ENCODE data around the gene INAFM2.

INAFM2 gene

GRCh38 chr15:40345225-40345866 lies 21.9 kb downstream of the INAFM2 start:
- no peak overlapping the region for H3K4me3 ChIP-seq (ENCODE audit: low read depth, low read length)
- TF ChIP-seq, protein P1, sequence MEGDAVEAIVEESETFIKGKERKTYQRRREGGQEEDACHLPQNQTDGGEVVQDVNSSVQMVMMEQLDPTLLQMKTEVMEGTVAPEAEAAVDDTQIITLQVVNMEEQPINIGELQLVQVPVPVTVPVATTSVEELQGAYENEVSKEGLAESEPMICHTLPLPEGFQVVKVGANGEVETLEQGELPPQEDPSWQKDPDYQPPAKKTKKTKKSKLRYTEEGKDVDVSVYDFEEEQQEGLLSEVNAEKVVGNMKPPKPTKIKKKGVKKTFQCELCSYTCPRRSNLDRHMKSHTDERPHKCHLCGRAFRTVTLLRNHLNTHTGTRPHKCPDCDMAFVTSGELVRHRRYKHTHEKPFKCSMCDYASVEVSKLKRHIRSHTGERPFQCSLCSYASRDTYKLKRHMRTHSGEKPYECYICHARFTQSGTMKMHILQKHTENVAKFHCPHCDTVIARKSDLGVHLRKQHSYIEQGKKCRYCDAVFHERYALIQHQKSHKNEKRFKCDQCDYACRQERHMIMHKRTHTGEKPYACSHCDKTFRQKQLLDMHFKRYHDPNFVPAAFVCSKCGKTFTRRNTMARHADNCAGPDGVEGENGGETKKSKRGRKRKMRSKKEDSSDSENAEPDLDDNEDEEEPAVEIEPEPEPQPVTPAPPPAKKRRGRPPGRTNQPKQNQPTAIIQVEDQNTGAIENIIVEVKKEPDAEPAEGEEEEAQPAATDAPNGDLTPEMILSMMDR (IDR thresholded peaks at IDR 0.05; ENCODE audit: low read depth, low read length), result no peak

DNA sequence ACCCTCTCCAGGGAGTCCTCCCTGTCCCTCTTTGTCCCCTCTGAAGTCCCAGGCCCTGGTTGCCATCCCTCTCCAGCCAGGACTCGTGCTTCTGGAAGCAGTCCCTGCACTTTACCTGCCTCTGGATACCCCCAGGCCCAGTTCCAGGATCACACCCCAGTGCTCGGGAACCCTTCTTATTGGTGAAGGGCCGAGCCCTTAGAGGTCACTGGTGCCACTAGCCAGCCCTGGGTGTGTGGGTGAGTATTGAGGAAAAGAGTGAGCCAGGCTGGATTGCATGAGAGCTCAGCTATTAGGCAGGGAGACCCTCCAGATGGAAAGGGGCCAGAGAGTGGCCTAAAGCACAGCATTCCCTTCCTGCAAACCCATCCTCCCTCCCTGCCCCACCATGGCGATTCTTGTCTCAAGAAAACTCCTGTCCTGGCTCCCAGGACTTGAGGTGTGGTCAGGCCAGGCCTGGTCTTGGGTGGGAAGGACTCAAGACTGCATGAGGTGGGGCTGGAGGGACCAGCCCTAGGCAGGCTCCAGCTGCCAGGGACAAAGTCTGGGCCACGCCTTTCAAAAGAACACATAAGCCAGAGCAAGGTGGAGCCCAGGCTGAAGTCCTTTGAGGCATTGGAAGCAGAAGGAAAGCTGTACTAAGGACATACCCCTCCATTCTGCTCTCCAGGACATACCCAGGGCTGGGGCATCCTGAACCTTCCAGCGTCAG lies 22.5 kb downstream of the INAFM2 start:
- TF ChIP-seq, protein P1 (IDR thresholded peaks at IDR 0.05; ENCODE audit: low read depth, low read length), result 0 out of 2 replicates have a peak, but pooled peaks have one; percentile 6
- no peak overlapping the region for H3K4me3 ChIP-seq (ENCODE audit: low read depth, low read length)

- H3K4me3 ChIP-seq (ENCODE audit: low read depth, low read length), result no peak overlapping the region
- TF ChIP-seq, protein P1 (IDR thresholded peaks at IDR 0.05; ENCODE audit: low read depth, low read length), result no peak
Observed at GRCh38 chr15:40346579-40347558, 23.4 kb downstream of the INAFM2 start.

DNA sequence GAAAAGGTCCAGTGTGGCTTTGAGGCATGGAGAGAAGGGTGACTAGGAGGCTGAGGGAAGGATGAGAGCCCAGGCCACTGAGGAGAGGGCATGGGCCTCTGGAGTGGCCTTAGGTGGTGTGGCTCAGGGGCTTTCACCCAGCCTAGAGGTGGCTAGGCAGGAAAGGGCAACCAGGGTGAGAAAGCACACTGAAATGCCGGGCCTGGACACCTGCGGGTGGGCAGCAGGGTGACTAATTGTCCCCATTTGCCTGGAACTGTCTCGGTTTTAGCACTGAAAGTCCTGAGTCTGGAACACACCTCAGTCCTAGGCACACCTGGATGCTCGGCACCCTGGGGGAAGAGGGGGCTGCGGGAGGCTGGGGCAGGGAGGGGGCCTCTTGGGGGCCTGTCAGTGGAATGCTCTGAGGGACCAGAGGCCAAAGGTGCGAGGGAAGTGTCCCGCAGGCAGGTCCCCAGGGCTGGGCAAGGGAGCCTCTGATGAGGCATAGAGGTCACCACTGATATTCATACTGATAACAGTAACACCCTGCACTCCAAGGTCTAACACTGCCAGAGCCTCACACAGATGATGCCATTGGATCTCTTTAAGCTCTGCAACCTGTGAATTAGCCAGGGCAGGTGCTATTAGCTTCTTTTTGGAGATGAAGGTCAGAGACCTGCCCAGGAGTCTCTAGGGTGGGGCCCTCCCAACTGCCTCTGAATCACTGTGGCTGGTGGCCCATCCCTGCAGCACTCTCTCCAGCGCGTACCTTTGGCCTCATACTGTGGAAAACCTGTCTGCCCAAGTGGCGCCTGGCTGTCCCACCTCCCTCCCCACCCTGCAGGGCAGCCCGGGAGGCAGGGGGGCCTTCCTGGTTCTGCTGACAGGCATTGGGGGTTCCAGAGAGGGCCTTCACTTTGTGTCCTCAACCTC lies 24.3 kb downstream of the INAFM2 start:
- TF ChIP-seq, protein P1 (IDR thresholded peaks at IDR 0.05; ENCODE audit: low read depth, low read length), result no peak
- no peak overlapping the region for H3K4me3 ChIP-seq (ENCODE audit: low read depth, low read length)

DNA sequence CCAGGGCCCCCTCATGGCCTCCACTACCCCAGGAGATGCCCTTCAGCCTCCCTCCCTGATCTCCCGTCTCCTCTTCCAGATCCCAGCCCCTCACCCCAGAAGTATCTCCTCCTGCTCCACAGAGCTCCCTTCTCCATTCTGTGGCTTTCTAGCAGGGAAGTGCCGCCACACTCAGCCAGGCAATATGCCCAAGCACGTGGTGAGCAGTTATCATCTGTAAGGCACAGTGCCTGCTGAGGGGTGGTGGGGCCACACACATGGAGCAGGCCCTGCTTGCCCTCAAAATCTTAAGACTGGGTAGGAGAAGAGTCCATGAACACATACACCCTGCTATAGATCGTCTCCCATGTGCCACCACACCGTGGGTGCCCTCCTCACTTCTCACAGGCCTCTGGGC lies 25.0 kb downstream of the INAFM2 start:
- TF ChIP-seq, protein P1 (IDR thresholded peaks at IDR 0.05; ENCODE audit: low read depth, low read length), result no peak

GRCh38 chr15:40349163-40349562 lies 25.7 kb downstream of the INAFM2 start:
- TF ChIP-seq, protein P1 (IDR thresholded peaks at IDR 0.05; ENCODE audit: low read depth, low read length), result no peak
- H3K4me3 ChIP-seq (ENCODE audit: low read depth, low read length), result no peak overlapping the region

More for the DNA sequence above, 25.0 kb downstream of the INAFM2 start:
- H3K4me3 ChIP-seq (ENCODE audit: low read depth, low read length), result no peak overlapping the region

Data from WI38 (cell line).